ENCODE measurements around the gene COL4A1. TPM values are rescaled to one million over a fixed set of nuclear protein-coding genes. Genes with fewer than 3 reads are reported as not detected.

Gene COL4A1
- total RNA-seq, 1 donor from 2014 or later = 2,489 TPM

- Mint-ChIP-seq H3K36me3 (ENCODE audit: low read depth, unreplicated experiment) (peaks cover 28% of the 10 kb centered on the region), H3K4me1 (ENCODE audit: low read depth, unreplicated experiment) (peaks cover 43% of the 10 kb centered on the region), H3K27ac (ENCODE audit: unreplicated experiment) (no peak overlapping the region), H3K27me3 (ENCODE audit: low read depth, unreplicated experiment) (no peaks in the 10 kb centered on the region), H3K4me3 (ENCODE audit: unreplicated experiment) (no peak overlapping the region), H3K9me3 (ENCODE audit: unreplicated experiment) (no peaks in the 10 kb centered on the region)
- FAIRE-seq (no peak), DNase-seq (ENCODE audit: low read depth) (no peak)
- Histone ChIP-seq H3K9me3 (ENCODE audit: insufficient read depth, low read depth, low read length) (no peaks in the 10 kb centered on the region), H2AFZ (ENCODE audit: low read depth, low read length) (no peak overlapping the region), H3K27me3 (ENCODE audit: insufficient read depth, low read length) (no peaks in the 10 kb centered on the region), H4K20me1 (ENCODE audit: insufficient read depth, low read length) (peaks cover 75% of the 10 kb centered on the region), H3K36me3 (ENCODE audit: insufficient read depth, low read length) (peaks cover 39% of the 10 kb centered on the region), H3K79me2 (ENCODE audit: insufficient read depth, low read length) (peaks cover 76% of the 10 kb centered on the region), H3K4me2 (ENCODE audit: low read length) (no peak overlapping the region), H3K27ac (ENCODE audit: low read depth, low read length) (no peak overlapping the region), H3K9ac (ENCODE audit: low read length) (no peak overlapping the region), H3K4me1 (ENCODE audit: insufficient read depth, low read length) (peaks cover 15% of the 10 kb centered on the region), H3K4me3 (ENCODE audit: insufficient read depth, low read depth, low read length) (no peak overlapping the region)
- TF ChIP-seq CTCF (IDR thresholded peaks at IDR 0.05; ENCODE audit: insufficient read depth, low read depth, low read length) = no peak
- TF ChIP-seq EZH2 (IDR thresholded peaks at IDR 0.05; ENCODE audit: insufficient read depth, low read length) = no peak
These were observed 66.0 kb downstream of the COL4A1 start for GRCh38 chr13:110240943-110241342.

GRCh38 chr13:110240352-110240751 is 66.6 kb downstream of the COL4A1 start:
- FAIRE-seq (no peak), DNase-seq (ENCODE audit: low read depth) (no peak)
- peaks cover 74% of the 10 kb centered on the region for H3K79me2 ChIP-seq (ENCODE audit: insufficient read depth, low read length)
- peak overlapping the region; percentile 7 for H3K27ac Mint-ChIP-seq (ENCODE audit: unreplicated experiment)
- peaks cover 41% of the 10 kb centered on the region for H3K36me3 ChIP-seq (ENCODE audit: insufficient read depth, low read length)
- H3K9ac ChIP-seq (ENCODE audit: low read length) = no peak overlapping the region
- no peak overlapping the region for H2AFZ ChIP-seq (ENCODE audit: low read depth, low read length)
- H3K36me3 Mint-ChIP-seq (ENCODE audit: low read depth, unreplicated experiment) = peaks cover 26% of the 10 kb centered on the region
- H3K9me3 Mint-ChIP-seq (ENCODE audit: unreplicated experiment) = no peaks in the 10 kb centered on the region
- no peaks in the 10 kb centered on the region for H3K27me3 Mint-ChIP-seq (ENCODE audit: low read depth, unreplicated experiment)
- no peak overlapping the region for H3K4me3 ChIP-seq (ENCODE audit: insufficient read depth, low read depth, low read length)
- H3K4me2 ChIP-seq (ENCODE audit: low read length) = no peak overlapping the region
- H3K27me3 ChIP-seq (ENCODE audit: insufficient read depth, low read length) = no peaks in the 10 kb centered on the region
- H4K20me1 ChIP-seq (ENCODE audit: insufficient read depth, low read length) = peaks cover 73% of the 10 kb centered on the region
- H3K4me3 Mint-ChIP-seq (ENCODE audit: unreplicated experiment) = no peak overlapping the region
- TF ChIP-seq CTCF (IDR thresholded peaks at IDR 0.05; ENCODE audit: insufficient read depth, low read depth, low read length) = no peak
- no peak for TF ChIP-seq EZH2 (IDR thresholded peaks at IDR 0.05; ENCODE audit: insufficient read depth, low read length)
- no peak overlapping the region for H3K27ac ChIP-seq (ENCODE audit: low read depth, low read length)
- H3K4me1 ChIP-seq (ENCODE audit: insufficient read depth, low read length) = peaks cover 10% of the 10 kb centered on the region
- no peaks in the 10 kb centered on the region for H3K9me3 ChIP-seq (ENCODE audit: insufficient read depth, low read depth, low read length)
- peaks cover 37% of the 10 kb centered on the region for H3K4me1 Mint-ChIP-seq (ENCODE audit: low read depth, unreplicated experiment)

- no peak overlapping the region for H3K27ac ChIP-seq (ENCODE audit: low read depth, low read length)
- H3K9me3 ChIP-seq (ENCODE audit: insufficient read depth, low read depth, low read length) = no peaks in the 10 kb centered on the region
- H3K36me3 ChIP-seq (ENCODE audit: insufficient read depth, low read length) = peaks cover 38% of the 10 kb centered on the region
- Mint-ChIP-seq H3K9me3 (ENCODE audit: unreplicated experiment) (no peaks in the 10 kb centered on the region), H3K27ac (ENCODE audit: unreplicated experiment) (no peak overlapping the region), H3K4me3 (ENCODE audit: unreplicated experiment) (no peak overlapping the region), H3K27me3 (ENCODE audit: low read depth, unreplicated experiment) (no peaks in the 10 kb centered on the region), H3K4me1 (ENCODE audit: low read depth, unreplicated experiment) (peaks cover 30% of the 10 kb centered on the region), H3K36me3 (ENCODE audit: low read depth, unreplicated experiment) (peaks cover 21% of the 10 kb centered on the region)
- peaks cover 72% of the 10 kb centered on the region for H3K79me2 ChIP-seq (ENCODE audit: insufficient read depth, low read length)
- DNase-seq (ENCODE audit: low read depth) (no peak), FAIRE-seq (no peak)
- H4K20me1 ChIP-seq (ENCODE audit: insufficient read depth, low read length) = peaks cover 67% of the 10 kb centered on the region
- H3K27me3 ChIP-seq (ENCODE audit: insufficient read depth, low read length) = no peaks in the 10 kb centered on the region
- H3K9ac ChIP-seq (ENCODE audit: low read length) = no peak overlapping the region
- no peak overlapping the region for H3K4me2 ChIP-seq (ENCODE audit: low read length)
- H3K4me3 ChIP-seq (ENCODE audit: insufficient read depth, low read depth, low read length) = no peak overlapping the region
- TF ChIP-seq EZH2 (IDR thresholded peaks at IDR 0.05; ENCODE audit: insufficient read depth, low read length) (no peak), CTCF (IDR thresholded peaks at IDR 0.05; ENCODE audit: insufficient read depth, low read depth, low read length) (no peak)
- H2AFZ ChIP-seq (ENCODE audit: low read depth, low read length) = no peak overlapping the region
- H3K4me1 ChIP-seq (ENCODE audit: insufficient read depth, low read length) = peaks cover 2% of the 10 kb centered on the region
These were observed 67.5 kb downstream of the COL4A1 start for GRCh38 chr13:110239280-110240125.
